ENCODE results near the gene ZNF616. TPM values are rescaled to one million over a fixed set of nuclear protein-coding genes. Genes with fewer than 3 reads are reported as not detected.

The ZNF616 gene
- total RNA-seq, 1 experiment from 2014 or later, result 9.5 TPM

DNA sequence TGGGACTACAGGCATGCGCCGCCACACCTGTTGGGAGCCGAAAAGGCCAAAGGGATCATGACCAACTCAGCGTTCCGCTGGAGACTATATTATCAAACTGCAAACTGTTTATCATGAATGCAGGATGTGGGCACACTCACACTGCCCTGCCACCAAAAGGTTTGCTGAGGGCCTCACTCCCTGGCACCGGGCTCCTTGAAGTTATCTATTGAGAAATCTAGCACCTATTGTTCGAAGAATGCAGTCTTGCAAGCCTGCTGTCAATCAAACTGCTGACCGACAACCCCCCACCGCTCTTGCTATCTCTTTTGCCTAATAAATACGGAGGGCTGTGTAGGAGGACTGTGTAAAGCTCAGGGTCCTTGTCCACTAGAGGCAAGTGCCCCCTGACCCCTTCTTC is 36.8 kb upstream of the ZNF616 start:
- POLR2A ChIA-PET, result interaction anchor here (1.2 kb wide), 1 partner anchor 13 kb away, joined by 4 read pairs; the partner anchor contains the start of gene PPP2R1A
- peaks cover 25% of the 10 kb centered on the region for H3K9me3 Mint-ChIP-seq (ENCODE audit: unreplicated experiment)
- no TSS peak for BruUV-seq (replicated peaks)
- no peak for DNase-seq (ENCODE audit: unreplicated experiment)
- no peaks in the 10 kb centered on the region for H3K27me3 Mint-ChIP-seq (ENCODE audit: insufficient read depth, unreplicated experiment)
- no peak overlapping the region for H3K27ac Mint-ChIP-seq (ENCODE audit: low read depth, unreplicated experiment)
- H3K36me3 Mint-ChIP-seq (ENCODE audit: insufficient read depth, unreplicated experiment), result peaks cover 5% of the 10 kb centered on the region
- H3K4me3 Mint-ChIP-seq (ENCODE audit: unreplicated experiment), result no peak overlapping the region
- H3K4me1 Mint-ChIP-seq (ENCODE audit: insufficient read depth, unreplicated experiment), result no peaks in the 10 kb centered on the region
- intact Hi-C loops (cut with micrococcal nuclease), result no loop called here
- TF ChIP-seq, protein P1, sequence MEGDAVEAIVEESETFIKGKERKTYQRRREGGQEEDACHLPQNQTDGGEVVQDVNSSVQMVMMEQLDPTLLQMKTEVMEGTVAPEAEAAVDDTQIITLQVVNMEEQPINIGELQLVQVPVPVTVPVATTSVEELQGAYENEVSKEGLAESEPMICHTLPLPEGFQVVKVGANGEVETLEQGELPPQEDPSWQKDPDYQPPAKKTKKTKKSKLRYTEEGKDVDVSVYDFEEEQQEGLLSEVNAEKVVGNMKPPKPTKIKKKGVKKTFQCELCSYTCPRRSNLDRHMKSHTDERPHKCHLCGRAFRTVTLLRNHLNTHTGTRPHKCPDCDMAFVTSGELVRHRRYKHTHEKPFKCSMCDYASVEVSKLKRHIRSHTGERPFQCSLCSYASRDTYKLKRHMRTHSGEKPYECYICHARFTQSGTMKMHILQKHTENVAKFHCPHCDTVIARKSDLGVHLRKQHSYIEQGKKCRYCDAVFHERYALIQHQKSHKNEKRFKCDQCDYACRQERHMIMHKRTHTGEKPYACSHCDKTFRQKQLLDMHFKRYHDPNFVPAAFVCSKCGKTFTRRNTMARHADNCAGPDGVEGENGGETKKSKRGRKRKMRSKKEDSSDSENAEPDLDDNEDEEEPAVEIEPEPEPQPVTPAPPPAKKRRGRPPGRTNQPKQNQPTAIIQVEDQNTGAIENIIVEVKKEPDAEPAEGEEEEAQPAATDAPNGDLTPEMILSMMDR (IDR thresholded peaks at IDR 0.05; ENCODE audit: unreplicated experiment), result no peak
- CTCF ChIA-PET, result interaction anchor here (0.6 to 1.2 kb wide), 2 partner anchors 8 to 38 kb away, joined by 3 to 5 read pairs; no protein-coding TSS in a partner anchor

DNA sequence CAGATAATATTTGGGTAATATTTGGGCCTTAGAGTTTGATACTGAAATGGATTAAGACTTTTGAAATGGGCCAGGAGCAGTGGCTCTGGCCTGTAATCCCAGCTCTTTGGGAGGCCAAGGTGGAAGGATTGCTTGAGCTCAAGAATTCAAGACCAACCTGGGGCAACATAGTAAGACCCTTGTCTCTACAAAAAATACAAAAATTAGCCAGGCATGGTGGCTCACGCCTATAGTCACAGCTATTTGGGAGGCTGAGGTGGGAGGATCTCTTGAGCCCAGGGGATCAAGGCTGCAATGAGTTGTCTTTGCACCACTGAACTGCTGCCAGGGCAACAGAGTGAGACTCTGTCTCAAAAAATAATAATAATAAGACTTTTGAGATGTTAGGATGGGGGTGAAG is 32.6 kb upstream of the ZNF616 start:
- peak overlapping the region; percentile 99 for H3K4me3 Mint-ChIP-seq (ENCODE audit: unreplicated experiment)
- no peaks in the 10 kb centered on the region for H3K27me3 Mint-ChIP-seq (ENCODE audit: insufficient read depth, unreplicated experiment)
- no TSS peak for BruUV-seq (replicated peaks)
- POLR2A ChIA-PET, result interaction anchor here (0.6 to 3.7 kb wide), 9 partner anchors 10 to 523 kb away, joined by 3 to 45 read pairs (median 3); partner anchors contain the start of genes PPP2R1A, ZNF432, ZNF616 and ZNF841
- CTCF ChIA-PET, result interaction anchor here (0.7 to 2.2 kb wide), 4 partner anchors 12 to 752 kb away, joined by 3 to 4 read pairs (median 4); partner anchors contain the start of gene ZNF616
- H3K9me3 Mint-ChIP-seq (ENCODE audit: unreplicated experiment), result peaks cover 14% of the 10 kb centered on the region
- peaks cover 23% of the 10 kb centered on the region for H3K36me3 Mint-ChIP-seq (ENCODE audit: insufficient read depth, unreplicated experiment)
- no peak for DNase-seq (ENCODE audit: unreplicated experiment)
- no peak overlapping the region for H3K27ac Mint-ChIP-seq (ENCODE audit: low read depth, unreplicated experiment)
- TF ChIP-seq, protein P1 (IDR thresholded peaks at IDR 0.05; ENCODE audit: unreplicated experiment), result no peak
- intact Hi-C loops (cut with micrococcal nuclease), result no loop called here
- peaks cover 11% of the 10 kb centered on the region for H3K4me1 Mint-ChIP-seq (ENCODE audit: insufficient read depth, unreplicated experiment)

DNA sequence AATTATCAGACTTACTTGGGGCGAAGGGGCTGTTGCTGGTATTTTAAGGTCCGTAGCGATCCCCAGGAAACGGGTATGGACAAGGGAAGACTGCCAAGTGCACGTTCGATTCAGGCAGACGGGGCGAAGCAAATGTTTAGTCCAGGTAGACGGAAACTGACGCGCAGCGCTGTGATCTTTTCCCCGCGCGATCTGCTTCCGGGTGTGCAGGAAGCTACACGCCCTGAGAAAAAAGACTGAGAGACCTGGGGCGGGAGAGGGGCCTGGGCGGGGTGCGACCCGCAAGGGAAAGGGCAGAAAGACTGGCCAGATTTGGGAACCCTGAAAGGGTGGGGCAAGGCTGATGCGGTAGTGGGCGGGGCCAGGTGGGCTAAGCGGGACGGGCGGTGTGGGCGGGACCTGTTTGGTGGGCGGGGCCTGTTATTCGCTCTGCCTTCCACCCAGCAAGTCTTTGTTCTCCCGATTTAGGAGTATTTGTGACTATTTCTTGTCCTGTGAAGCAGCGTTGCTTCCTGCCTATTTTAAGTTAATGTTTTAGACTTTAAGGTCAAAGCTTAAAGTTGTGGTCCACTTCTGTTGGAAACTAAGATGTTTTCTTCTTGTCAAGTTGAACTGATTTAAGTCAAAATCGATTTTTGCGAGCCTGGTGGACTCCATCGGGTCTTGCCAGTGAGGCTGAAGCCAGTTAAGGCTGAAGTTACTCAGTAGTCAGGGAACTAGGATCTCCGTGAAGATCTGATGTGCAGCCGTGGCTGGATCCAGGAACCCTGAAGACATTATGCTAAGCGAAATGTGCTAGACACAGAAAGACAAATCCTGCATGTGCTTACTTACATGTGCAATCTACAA is 31.8 kb upstream of the ZNF616 start, which contains the start of gene ZNF836:
Gene ZNF836 (minus strand): TSS at position 301 of the 849 bp plus-strand sequence. CDS start 3,549 bp downstream, outside the sequence.
- peak within 1 kb of the TSS; percentile 99 for H3K4me3 Mint-ChIP-seq (ENCODE audit: unreplicated experiment)
- ChIA-PET CTCF (interaction anchor here (0.8 to 2.2 kb wide), 2 partner anchors 31 to 33 kb away, joined by 3 to 4 read pairs; partner anchors contain the start of gene ZNF616), POLR2A (interaction anchor here (0.7 to 3.7 kb wide), 9 partner anchors 11 to 524 kb away, joined by 3 to 45 read pairs (median 3); partner anchors contain the start of genes PPP2R1A, ZNF432, ZNF616 and ZNF841)
- H3K27me3 Mint-ChIP-seq (ENCODE audit: insufficient read depth, unreplicated experiment), result no peaks in the 10 kb centered on the region
- BruUV-seq (replicated peaks), result no TSS peak
- peak; percentile 83 for DNase-seq (ENCODE audit: unreplicated experiment)
- peaks cover 31% of the 10 kb centered on the region for H3K36me3 Mint-ChIP-seq (ENCODE audit: insufficient read depth, unreplicated experiment)
- peak within 1 kb of the TSS; percentile 60 for H3K27ac Mint-ChIP-seq (ENCODE audit: low read depth, unreplicated experiment)
- peaks cover 11% of the 10 kb centered on the region for H3K4me1 Mint-ChIP-seq (ENCODE audit: insufficient read depth, unreplicated experiment)
- intact Hi-C loops (cut with micrococcal nuclease), result no loop called here
- TF ChIP-seq, protein P1 (IDR thresholded peaks at IDR 0.05; ENCODE audit: unreplicated experiment), result no peak
- peaks cover 7% of the 10 kb centered on the region for H3K9me3 Mint-ChIP-seq (ENCODE audit: unreplicated experiment)

DNA sequence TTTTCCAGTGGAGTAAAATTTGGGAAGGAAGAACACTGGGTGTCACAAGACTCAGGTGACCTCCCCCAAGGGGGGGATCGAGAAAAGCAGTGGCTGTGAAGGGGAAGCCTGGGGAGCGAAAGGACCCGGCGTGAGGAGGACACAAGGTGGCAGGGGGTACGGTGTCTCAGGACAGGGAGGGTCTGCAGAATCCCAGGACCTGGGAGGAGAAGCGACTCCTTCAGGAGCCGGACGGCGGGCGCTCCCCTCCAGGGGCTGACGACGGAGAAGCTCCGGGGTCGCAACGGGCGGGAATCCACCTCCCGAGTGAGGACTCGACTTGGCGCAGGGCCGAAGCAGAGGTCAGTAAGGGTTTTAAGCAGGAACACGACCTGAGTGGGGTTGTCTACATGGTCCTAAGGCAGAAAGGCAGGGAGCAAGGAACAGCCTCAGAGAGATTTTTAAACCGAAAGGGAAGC is 31.2 kb upstream of the ZNF616 start:
- peak; percentile 3 for DNase-seq (ENCODE audit: unreplicated experiment)
- ChIA-PET POLR2A (interaction anchor here (1.0 to 3.7 kb wide), 4 partner anchors 18 to 122 kb away, joined by 3 to 45 read pairs (median 24); partner anchors contain the start of genes PPP2R1A, ZNF432 and ZNF616), CTCF (interaction anchor here (2.2 kb wide), 1 partner anchor 32 kb away, joined by 4 read pairs; no protein-coding TSS in a partner anchor)
- H3K27me3 Mint-ChIP-seq (ENCODE audit: insufficient read depth, unreplicated experiment), result no peaks in the 10 kb centered on the region
- peak overlapping the region; percentile 99 for H3K4me3 Mint-ChIP-seq (ENCODE audit: unreplicated experiment)
- peaks cover 4% of the 10 kb centered on the region for H3K9me3 Mint-ChIP-seq (ENCODE audit: unreplicated experiment)
- peaks cover 34% of the 10 kb centered on the region for H3K36me3 Mint-ChIP-seq (ENCODE audit: insufficient read depth, unreplicated experiment)
- TF ChIP-seq, protein P1 (IDR thresholded peaks at IDR 0.05; ENCODE audit: unreplicated experiment), result no peak
- BruUV-seq (replicated peaks), result TSS peak; percentile 46
- H3K4me1 Mint-ChIP-seq (ENCODE audit: insufficient read depth, unreplicated experiment), result peaks cover 11% of the 10 kb centered on the region
- H3K27ac Mint-ChIP-seq (ENCODE audit: low read depth, unreplicated experiment), result peak overlapping the region; percentile 60
- intact Hi-C loops (cut with micrococcal nuclease), result no loop called here
